Measurements from ENCODE around the gene GAS2L1.
"Not testable (repeated sequence)": the region's sequence is repeated elsewhere in the genome, so short reads cannot be mapped to it uniquely, and the experiment has no call there.

GAS2L1 gene

DNA sequence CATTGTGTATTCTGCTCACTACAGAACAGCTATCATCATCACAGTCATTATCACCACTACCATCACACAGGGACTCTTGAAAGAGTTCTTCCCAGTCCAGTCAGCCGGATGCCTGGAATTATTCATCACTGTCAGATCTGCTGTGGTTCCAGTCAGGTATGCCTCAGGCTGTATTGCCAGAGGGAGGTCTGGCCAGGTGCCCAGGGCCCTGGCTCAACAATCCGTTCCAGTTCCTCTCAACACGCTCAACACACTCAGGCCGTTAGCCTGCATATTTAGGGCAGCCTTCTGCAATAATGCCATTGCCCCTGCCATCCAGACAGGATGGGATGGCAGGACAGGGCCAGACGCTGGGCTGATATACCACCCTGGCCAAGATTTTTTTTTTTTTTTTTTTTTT lies 37.7 kb downstream of the GAS2L1 start:
- peak; percentile 97 for DNase-seq

DNA sequence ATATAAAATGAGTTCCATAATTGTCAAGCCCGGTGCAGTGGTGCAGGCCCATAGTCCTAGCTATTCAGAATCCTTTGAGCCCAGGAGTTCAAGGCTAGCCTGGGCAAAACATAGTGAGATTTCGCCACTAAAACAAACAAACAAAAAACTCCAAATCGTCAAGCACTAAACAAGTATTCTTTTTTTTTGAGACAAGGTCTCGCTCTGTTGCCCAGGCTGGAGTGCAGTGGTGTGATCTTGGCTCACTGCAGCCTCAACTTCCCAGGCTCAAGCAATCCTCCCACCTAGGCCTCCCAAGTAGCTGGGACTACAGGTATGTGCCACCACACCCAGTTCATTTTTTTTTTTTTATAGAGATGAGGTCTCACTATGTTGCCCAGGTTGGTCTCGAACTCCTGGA lies 38.4 kb downstream of the GAS2L1 start:
- DNase-seq: not testable (repeated sequence)

DNA sequence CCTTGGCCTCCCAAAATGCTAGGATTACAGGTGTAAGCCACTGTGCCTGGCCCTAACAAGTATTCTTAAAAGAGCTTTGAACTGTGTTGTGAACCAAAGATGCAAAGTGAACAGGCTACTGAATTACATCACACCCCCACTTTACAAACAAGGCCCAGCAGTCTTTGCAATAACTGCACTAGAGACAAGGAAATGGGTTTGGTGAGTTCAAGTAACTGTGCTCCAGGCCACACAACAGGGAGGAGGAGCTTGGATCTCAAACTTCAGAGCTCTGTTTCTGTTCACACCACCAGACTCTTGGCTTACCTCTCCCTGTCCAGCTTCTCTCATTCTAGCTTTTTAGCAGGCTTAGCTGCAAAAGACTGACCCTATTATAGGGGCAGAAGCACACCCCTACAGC lies 39.5 kb downstream of the GAS2L1 start:
- DNase-seq: no peak

DNA sequence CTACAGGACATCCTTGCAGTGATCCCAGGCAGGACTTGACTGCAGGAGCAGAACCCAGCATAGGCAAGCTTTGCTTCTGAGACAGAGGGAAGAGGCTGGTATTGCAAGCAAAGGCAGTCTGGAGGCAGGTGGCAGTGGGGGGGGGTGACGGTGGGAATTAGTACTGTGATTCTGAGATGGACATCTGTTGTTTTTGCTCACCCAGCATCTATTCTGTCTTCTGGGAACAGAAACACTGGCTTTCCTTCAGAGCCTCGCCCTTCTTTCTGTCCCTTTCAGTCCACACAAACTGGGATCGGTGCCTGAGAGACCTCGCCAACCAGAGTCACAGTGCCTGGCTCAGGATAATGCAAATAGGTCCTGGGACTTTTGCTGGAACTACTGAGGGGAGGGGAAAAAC lies 40.2 kb downstream of the GAS2L1 start:
- peak; percentile 92 for DNase-seq

DNA sequence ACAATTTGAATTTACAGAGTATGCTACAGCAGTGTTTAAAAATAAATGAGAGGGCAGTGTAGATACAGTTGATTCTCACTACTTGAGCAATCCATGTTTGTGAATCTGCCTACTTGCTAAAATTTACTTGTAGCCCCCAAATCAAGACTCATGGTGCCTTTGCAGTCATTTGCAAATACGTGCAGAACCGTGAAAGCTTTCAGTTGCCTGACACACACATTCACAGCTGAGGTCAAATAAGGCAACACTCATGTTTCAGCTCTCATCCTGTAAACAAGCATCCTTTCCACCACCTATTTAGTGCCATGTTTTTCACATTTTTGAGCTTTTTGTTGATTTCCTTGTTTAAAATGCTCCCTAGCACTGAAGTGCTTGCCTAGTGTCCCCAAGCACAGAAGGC lies 41.6 kb downstream of the GAS2L1 start:
- no peak for DNase-seq

DNA sequence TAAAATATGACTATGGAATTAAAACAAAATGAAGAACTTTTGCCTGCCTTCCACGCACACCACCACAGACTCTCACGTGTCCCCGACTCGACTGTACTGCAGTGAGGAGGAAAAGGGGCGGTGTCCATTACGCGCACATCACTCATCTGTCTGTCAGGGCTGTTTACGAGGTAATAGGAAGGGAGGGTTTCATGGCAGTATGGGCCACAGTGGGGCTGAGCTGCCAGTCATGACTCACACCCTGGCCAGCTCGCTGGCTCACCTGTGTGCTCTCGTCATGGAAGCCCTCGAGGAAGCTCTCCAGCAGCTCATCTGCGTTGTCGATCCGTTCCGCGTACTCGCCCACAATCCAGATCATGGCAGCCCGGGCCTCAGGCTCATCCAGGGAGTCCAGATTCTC lies 42.5 kb downstream of the GAS2L1 start:
- DNase-seq: no peak

DNA sequence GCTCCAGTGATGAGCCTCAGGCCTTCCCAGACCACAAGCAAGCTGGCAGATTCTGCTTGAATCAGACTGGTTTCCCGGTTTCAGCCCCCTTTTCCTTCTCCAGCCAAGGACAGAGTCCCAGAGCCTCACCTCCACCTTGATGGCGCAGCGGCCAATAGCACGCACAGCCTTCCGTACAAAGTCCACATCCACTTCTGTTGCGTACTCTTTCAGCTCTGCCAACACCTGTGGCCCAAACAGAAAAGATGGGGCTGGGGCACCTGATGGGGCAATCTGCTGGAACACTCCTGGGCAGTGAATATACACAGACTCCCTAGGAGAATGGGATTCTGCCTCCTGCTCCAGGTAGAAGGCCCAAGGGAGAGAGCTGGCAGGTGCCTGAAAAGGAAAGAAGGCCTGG lies 44.6 kb downstream of the GAS2L1 start:
- no peak for DNase-seq

DNA sequence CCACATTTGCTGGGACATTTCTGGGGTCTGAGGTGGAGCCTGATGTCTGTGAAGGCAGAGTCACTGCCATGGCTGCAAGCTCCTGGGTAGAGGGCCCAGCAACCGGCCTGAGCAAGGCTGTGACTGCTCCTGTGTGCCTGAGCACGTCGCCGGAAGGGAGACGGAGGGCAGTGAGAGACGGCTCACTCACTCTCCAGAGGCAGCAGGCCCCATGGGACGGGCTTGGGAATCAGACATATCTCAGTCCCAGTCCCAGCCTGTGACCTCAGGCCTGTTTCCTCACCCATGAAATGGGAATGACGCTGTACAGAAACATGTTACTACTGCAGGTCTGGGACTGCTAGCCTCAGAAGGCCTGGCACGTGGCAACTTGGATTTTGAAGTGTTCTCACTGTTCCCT lies 45.4 kb downstream of the GAS2L1 start:
- DNase-seq: no peak

DNA sequence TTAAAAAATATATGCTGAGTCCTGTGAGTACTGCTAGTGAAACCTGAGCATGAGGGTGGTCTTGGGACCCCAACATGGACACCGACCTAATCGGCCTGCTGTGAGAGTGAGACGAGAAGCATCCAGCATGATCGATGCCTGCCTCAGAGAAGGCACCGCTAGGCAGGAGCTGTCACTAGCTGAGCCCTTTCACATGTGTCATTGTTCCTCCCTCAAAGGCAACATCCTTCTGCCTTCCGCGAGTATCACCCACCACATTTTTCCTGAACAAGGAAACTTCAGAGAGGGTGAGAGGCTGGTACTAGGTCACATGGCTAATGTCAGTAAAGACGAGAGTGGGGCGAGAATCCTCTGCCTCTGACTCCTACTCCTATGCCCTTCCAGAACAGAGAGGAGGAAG lies 46.3 kb downstream of the GAS2L1 start:
- DNase-seq: no peak

DNA sequence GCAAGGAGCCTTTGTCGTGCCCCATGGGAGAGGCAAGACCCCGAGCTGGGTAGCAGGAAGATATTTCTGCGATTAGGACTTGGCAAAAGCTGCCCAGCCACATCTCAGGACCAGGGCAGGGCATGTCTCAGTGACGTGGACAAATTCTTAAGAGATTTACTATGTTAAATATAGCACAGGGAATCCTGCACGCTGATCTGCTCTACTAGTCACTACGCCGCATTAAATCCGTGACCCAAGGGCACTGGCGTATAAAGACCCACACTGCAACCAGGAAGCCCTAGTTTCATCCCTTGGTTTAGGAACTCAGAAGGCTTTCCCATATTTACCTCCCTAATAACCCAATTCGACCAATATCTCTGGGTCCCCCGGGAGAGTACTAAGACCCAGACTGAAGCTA lies 46.8 kb downstream of the GAS2L1 start:
- no peak for DNase-seq

DNA sequence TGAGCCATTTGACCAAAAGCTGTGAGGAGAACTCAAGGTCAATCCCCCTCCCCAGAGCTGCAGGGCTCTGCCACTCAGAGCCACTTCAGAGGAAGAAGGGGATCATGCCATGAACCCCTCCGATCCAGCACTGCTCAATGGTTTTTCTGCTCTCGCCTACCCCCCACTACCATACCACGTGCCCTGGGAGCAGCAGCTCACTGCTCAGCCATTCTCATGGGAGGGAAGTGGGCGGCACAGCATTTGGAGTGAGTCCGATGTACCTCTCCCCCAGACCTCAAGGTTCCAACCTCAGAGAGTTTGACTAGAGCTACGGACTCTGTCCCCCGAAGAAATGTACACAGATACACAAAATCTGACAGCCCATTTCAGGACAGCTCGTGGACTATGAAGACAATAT lies 47.4 kb downstream of the GAS2L1 start:
- DNase-seq: no peak

DNA sequence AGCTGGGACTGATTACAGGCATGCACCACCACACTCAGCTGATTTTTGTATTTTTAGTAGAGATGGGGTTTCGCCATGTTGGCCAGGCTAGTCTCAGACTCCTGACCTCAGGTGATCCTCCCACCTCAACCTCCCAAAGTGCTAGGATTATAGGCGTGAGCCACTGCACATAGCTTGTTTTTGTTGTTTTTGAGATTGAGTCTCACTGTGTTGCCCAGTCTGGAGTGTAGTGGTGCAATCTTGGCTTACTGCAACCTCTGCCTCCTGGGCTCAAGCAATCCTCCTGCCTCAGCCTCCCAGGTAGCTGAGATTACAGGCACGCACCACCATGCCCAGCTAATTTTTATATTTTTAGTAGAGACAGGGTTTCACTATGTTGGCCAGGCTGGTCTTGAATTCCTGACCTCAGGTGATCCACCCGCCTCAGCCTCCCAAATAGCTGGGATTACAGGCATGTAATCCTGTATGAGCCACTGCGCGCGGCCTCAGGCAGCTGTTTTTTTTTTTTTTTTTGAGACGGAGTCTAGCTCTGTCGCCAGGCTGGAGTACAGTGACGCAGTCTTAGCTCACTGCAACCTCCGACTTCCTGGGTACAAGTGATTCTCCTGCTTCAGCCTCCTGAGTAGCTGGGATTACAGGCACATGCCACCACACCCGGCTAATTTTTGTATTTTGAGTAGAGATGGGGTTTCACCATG lies 50.9 kb downstream of the GAS2L1 start:
- DNase-seq: not testable (repeated sequence)

DNA sequence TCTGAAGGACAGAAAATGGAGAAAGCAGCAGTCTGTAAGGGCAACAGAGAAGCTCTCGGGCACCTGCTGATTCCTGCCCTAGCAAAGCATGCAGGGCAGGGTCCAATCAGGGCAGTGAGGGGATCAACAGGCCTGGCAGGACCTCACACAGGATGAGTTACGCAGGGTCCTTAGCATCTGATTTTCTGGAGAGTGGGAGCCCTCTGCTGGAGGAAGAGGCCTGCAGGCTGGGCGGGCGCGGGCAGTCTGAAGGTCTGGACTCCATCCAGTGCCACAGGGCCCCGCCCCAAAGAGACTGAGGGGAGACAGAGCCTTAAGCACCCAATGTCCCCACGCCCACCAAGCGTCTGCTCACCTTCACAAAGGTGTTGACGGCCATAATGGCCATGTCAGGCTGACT lies 53.0 kb downstream of the GAS2L1 start:
- peak; percentile 19 for DNase-seq
